NCI-H146 (cell line): ENCODE results near the gene C1QTNF9B.
"Not testable (repeated sequence)": the region's sequence is repeated elsewhere in the genome, so short reads cannot be mapped to it uniquely, and the experiment has no call there.

Experiments used
- DNase-seq: peaks from one replicate; lab custom pipeline; 2025; lab: John Stamatoyannopoulos, UW

C1QTNF9B gene

GRCh38 chr13:23897452-23897919 is at the start of gene C1QTNF9B:
Gene C1QTNF9B, minus strand, starts transcription at chr13:23897502.
- not testable (repeated sequence) for DNase-seq

DNA sequence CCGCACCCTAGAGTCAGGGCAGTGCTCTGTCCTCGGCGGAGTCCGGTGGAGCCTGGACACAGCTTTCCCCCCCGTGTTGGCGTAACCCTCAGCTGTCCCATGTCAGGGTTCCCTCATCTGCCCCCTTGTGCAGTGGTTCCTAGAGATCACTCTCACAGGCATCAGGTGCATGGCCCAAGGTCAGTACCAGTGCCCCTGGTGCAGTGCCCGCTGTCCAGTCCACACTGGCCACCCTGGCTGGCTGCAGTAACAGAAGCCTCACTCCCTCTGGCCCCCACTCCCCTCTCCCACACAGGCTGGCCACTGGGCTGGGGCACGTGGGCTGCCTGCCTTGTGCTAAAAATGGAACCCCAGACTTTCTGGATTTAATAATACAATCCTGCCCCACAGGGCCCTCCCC is 49.6 kb upstream of the C1QTNF9B start:
- DNase-seq, result no peak

DNA sequence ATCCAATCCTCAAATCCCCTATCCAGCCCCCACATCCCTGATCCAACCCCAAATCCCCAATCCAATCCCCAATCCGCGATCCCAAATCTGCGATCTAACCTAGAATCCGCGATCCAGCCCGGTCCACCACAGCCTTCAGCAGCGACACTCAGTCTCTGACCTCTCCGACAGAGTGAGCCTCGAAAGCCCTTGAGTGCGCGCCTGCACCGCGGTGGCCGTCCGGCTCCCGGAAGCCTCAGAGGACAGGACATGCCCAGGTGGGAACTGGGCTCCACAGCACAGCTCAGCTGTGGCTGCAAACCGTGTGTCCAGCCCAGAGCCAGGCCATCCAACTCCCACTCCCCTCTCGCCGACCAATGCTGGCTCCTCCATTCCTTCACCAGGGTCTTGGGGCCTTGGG is 48.8 kb upstream of the C1QTNF9B start:
- DNase-seq, result no peak

GRCh38 chr13:23945612-23946011 is 48.3 kb upstream of the C1QTNF9B start:
- DNase-seq, result no peak

DNA sequence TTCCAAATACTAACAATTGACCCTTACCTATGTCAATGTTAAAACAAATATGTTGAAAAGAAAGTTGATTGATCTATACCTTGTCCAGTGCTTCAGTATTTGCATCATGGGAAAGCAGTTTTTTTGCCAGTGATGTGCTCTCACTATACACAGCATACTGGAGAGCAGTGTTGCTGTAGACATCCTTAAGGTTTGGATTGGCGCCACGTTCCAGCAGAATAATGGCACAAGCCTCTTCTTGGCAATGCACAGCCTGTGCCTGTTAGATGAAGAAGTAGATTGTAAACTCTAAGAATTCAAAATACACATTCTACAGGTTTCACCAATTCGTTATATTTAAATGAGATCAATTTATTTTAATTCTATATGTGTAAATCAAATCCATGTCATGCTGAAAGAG is 43.9 kb upstream of the C1QTNF9B start:
- DNase-seq, result no peak

GRCh38 chr13:23939666-23940065 is 42.4 kb upstream of the C1QTNF9B start:
- DNase-seq, result not testable (repeated sequence)

DNA sequence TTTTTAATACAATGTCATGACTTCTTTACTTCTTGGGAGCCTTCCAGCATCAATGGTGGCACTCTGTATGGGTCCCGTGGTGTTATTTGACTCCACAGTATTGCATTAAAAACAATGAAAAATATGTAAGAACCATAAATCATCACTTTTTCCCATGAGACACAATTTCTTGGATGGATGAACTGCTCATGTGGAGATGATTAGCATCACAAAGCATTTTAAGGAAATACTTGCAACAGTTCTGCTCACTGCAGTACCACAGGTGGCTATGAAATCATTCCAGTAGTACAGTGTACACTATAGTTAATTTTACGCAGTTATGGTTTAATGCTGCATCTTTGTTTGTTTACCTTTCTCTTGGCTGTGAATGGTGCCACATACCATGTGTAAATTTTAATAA is 37.2 kb upstream of the C1QTNF9B start:
- no peak for DNase-seq

GRCh38 chr13:23928985-23929384 is 31.7 kb upstream of the C1QTNF9B start:
- no peak for DNase-seq

DNA sequence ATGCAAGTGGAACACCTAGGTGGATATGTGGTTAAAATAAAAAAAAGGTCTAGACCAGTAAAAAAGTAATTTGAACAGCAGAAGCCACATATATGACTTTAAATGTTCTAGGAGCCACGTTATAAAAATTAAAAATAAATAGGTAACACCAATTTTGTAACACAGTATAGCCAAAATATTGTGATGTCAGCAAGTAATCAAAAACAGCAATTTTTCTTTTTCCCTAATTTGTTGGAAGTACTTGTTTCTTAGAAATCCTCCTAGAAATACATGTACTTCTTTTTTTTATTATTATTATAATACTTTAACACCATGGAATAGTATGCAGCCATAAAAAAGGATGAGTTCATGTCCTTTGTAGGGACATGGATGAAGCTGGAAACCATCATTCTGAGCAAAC is 25.7 kb upstream of the C1QTNF9B start:
- no peak for DNase-seq

- DNase-seq, result no peak
Observed at GRCh38 chr13:23922005-23922932, 25.0 kb upstream of the C1QTNF9B start.

- peak; percentile 26 for DNase-seq
Observed at GRCh38 chr13:23921451-23921888, 24.2 kb upstream of the C1QTNF9B start.

GRCh38 chr13:23919006-23919405 is 21.7 kb upstream of the C1QTNF9B start:
- no peak for DNase-seq

GRCh38 chr13:23918208-23918607 is 20.9 kb upstream of the C1QTNF9B start:
- DNase-seq, result no peak

GRCh38 chr13:23915308-23915707 is 18.0 kb upstream of the C1QTNF9B start:
- DNase-seq, result peak; percentile 84

DNA sequence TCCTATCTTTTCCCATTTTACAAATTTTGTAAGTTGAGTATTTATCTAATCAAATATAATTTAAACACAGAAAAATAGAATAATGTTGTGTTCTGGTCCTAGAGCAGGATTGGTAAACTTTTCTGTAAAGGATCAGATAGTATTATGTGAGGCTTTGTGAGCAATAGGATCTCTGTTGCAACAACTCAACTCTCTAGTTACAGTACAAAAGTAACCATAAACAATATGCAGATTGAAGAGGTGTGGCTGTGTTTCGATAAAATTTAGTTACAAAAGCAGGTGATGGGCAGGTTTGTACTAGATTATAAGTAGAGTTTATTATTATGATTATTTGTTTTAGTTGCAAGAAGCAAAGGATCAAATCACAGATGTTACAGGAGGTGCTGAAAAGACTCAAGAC is 15.2 kb upstream of the C1QTNF9B start:
- no peak for DNase-seq

- no peak for DNase-seq
Observed at GRCh38 chr13:23909606-23910005, 12.3 kb upstream of the C1QTNF9B start.

DNA sequence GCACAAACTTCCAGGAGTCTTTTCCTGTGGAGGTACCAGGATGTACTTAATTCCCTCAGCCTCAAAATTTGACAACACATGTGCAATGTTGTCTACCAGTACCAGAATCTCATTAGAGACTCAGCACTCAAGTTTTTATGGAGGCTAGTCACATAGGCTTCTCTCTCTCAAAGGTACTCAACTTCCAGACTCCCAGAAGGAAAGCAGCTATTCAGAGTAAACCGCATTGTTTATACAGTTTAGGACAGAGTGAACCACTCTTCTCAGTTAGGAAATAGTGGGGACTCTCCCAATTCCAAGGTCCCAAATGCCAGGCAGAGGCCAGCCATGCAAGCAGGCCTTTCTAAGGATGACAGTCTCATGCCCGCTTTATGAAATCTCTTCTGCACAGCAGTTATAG is 8.5 kb upstream of the C1QTNF9B start:
- no peak for DNase-seq

GRCh38 chr13:23903906-23904280 is 6.6 kb upstream of the C1QTNF9B start:
- DNase-seq, result peak; percentile 22

GRCh38 chr13:23902975-23903905 is 5.9 kb upstream of the C1QTNF9B start:
- peak; percentile 38 for DNase-seq

DNA sequence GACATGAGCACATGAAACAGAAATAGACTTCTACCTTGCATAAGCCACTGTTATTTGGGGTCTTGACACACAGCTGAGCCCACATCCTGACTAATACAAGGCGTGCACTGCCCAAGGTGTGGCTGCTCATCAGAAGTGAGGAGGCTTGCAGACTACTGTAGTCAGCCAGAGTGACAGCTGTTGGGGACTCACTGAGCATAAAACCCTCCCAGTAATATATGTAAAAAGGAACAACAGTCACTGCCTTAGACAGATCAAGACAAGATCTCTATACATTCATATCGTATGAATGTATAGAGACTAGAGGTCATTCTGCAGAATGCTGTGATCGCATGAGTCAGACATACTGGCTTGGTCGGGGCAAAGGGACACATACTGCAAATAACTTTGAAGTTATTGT is 4.1 kb upstream of the C1QTNF9B start:
- no peak for DNase-seq

- DNase-seq, result no peak
Observed at GRCh38 chr13:23899555-23899954, 2.3 kb upstream of the C1QTNF9B start.

DNA sequence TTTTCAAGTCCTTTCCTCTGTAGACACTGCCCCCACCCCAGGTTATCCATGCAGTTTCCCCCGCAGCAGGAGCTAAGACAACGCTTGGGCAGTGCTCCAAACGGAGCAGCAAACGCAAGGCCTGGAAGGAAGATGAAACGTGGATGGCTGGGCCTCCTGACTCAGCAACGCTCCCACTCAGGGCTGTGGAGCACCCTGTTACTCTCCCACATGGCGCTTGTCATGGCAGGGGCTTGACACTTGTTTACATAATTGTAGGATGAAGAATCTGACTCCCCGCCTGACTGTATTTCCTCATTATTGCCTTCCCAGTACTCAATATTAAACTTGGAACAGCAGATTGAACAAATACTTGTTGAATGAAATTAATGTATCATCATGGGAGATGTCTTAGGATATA is 799 bp upstream of the C1QTNF9B start:
- no peak for DNase-seq

- DNase-seq, result not testable (repeated sequence)
Observed at GRCh38 chr13:23894746-23895145, 2.6 kb downstream of the C1QTNF9B start.
